ENCODE measurements around the gene CIC.

The CIC gene

DNA sequence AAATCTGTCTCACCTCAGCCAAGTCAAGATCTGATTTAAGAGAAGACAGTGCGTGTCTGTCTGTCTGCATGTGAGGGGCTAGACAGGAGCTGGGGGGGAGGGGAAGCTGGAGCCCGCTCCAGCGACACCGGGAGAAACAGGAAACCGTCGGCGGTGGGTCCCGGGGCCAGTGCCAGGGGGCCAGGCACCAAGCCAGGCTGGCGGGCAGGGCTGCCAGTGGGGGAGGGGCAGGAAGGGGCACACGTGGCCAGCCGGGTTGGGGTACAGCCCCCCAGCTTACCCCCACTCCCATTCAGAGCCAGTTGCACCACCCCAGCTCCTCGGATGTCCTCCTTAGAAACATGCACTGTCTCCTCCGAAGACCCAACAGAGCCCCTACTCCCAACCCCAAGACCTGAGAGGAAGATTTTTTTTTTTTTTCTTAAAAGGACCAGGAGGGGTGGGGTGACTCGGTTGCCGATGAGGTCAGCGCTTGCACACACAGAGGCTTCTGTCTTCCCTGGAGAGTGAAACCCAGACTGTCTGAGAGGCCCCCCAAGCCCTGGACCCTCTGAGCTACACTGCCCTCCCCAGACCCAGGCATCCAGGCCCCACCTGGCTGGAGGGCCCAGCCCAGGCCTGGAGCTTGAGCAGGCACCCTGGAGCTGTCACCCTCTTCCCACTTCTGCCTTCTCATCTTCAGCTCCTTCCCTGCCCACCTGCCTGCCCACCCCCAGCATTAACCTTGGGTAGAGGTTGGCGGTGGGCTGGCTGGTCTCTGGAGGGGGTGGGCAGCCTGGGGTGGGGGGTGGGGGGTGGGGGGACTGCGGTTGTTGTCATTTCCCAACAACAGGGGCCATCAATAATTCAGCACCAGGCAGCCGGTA lies 18.2 kb upstream of the CIC start:
- DNase-seq (ENCODE audit: low read depth, low spot score): peak; percentile 61

DNA sequence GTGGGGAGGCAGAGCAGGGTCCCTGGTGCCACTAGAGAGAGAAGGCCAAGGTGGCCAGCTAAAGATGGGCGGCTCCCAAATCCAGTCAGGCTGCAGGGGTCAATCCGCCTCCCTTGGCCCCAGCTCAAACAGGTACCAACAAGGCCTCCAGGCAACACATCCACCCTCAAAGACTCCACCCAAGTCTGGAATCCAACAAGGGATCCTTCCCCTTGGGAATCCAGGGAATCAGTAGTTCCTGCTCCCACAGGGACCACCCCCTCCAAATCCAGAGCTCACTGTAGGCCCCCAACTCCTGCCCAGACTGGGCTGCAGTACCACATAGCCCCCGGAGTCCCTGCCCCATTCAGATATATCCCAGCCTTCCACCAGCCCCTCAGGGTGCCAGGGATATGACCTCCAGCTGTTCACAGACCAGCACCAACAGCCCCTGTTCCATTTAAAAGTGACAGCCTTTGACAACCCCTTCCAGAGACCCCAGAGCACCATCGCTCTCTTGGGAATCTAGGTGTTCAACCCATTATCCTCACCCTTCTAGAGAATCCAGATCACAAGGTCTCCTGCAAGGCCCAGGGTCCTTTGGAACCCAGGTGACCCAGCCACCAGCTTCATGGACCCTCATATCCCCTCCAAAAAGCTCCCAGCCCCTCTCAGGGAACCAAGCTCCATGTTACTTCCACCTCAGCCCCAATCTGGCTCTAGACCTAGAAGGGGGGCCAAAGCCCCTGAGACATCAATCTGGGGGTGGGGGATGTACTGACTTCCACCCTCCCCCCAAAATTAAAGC lies 17.3 kb upstream of the CIC start:
- TF ChIP-seq, protein P1, sequence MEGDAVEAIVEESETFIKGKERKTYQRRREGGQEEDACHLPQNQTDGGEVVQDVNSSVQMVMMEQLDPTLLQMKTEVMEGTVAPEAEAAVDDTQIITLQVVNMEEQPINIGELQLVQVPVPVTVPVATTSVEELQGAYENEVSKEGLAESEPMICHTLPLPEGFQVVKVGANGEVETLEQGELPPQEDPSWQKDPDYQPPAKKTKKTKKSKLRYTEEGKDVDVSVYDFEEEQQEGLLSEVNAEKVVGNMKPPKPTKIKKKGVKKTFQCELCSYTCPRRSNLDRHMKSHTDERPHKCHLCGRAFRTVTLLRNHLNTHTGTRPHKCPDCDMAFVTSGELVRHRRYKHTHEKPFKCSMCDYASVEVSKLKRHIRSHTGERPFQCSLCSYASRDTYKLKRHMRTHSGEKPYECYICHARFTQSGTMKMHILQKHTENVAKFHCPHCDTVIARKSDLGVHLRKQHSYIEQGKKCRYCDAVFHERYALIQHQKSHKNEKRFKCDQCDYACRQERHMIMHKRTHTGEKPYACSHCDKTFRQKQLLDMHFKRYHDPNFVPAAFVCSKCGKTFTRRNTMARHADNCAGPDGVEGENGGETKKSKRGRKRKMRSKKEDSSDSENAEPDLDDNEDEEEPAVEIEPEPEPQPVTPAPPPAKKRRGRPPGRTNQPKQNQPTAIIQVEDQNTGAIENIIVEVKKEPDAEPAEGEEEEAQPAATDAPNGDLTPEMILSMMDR (IDR thresholded peaks at IDR 0.05; ENCODE audit: low read depth, low read length): no peak
- H3K4me3 ChIP-seq (ENCODE audit: low read depth, low read length): peak overlapping the region; percentile 98
- in situ Hi-C loops (cut with HindIII; ENCODE audit: low sequenced_read_pairs): no loop called here
- no peak for DNase-seq (ENCODE audit: low read depth, low spot score)

More for the DNA sequence above, 18.2 kb upstream of the CIC start:
- H3K4me3 ChIP-seq (ENCODE audit: low read depth, low read length): peak overlapping the region; percentile 10
- TF ChIP-seq, protein P1 (IDR thresholded peaks at IDR 0.05; ENCODE audit: low read depth, low read length): no peak
- in situ Hi-C loops (cut with HindIII; ENCODE audit: low sequenced_read_pairs): no loop called here

DNA sequence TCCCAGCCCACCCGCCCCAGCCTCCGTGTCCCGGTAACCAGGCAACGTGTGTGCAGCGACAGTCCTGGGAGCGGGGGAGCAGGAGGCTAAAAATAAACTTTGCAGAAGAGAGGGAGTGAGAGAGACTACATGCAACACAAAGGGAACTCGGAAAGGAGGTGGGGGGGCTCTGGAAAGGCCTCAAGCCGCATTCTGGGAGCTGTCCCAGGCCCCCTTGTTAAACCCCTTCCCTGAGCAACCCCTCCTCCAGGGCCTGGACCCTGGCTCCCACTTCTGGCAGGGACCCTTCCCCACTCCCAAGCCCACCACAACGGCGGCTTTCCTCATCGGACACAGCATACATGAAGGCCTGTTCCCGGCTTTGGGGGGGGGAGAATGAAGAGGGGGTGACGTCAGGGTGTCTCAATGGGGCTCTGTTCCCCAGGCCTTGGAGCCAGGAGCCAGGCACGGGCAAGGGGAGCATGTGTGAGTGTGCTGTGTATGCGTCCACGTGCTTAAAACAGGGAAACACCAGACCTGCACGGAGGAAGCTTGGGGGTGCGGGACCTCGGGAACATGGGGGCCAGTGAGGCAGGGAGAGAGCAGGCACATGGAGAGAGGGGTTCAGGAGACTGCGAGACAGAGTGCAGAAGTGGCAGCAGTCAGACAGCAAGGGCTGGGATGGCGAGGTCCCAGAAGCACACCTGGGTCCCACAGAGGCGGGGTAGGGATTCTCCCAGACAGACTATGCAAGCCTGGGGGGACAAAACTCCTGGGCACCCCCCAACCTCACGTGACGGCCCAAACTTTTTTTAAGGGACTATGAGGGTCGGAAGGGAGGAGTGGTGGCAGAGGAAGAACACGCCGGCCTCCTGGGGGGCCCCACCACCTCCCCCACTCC lies 16.4 kb upstream of the CIC start:
- DNase-seq (ENCODE audit: low read depth, low spot score): peak; percentile 49
- TF ChIP-seq, protein P1 (IDR thresholded peaks at IDR 0.05; ENCODE audit: low read depth, low read length): no peak
- in situ Hi-C loops (cut with HindIII; ENCODE audit: low sequenced_read_pairs): no loop called here
- peak overlapping the region; percentile 98 for H3K4me3 ChIP-seq (ENCODE audit: low read depth, low read length)

DNA sequence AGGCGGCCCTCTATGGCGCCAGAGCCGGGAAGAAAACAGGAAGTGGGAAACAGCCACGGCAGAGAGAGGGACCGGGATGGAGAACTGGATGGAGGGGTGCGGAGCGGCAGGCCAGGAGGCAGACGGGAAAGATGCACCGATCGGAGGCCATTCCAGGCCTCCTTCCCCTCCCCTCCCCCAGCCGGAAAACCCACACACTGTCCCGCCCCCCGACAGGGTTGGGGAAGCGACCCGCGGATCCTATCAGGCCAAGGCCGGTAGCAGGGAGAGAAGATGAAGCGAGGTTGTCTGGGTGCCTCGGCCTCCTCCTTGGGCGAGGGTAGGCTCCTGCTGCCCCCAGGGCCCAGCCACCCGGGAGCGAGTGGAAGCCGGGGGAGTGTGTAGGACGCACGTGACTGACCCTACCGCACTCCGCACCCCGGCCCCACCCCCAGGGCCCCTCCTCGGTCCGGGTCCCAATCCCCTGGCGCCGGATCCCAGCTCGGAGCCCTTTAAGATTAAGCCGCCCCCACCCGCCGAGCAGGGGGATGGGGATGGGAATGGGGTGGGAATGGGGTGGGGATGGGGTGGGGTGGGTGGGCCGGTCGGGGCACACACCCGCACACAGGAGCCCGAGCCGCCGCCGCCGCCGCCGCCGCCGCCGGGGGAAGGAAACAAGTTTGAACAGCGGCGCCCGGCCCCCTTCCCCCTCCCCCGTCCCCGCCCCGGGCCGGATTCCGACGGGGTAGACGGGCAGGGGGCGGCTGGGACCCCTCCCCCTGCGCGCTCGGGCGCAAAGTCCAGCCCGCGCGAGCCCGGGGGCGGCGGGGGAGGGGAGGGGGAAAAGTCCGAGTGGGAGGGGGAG lies 15.6 kb upstream of the CIC start:
- in situ Hi-C loops (cut with HindIII; ENCODE audit: low sequenced_read_pairs): no loop called here
- H3K4me3 ChIP-seq (ENCODE audit: low read depth, low read length): peak overlapping the region; percentile 98
- DNase-seq (ENCODE audit: low read depth, low spot score): peak; percentile 28
- TF ChIP-seq, protein P1 (IDR thresholded peaks at IDR 0.05; ENCODE audit: low read depth, low read length): no peak

DNA sequence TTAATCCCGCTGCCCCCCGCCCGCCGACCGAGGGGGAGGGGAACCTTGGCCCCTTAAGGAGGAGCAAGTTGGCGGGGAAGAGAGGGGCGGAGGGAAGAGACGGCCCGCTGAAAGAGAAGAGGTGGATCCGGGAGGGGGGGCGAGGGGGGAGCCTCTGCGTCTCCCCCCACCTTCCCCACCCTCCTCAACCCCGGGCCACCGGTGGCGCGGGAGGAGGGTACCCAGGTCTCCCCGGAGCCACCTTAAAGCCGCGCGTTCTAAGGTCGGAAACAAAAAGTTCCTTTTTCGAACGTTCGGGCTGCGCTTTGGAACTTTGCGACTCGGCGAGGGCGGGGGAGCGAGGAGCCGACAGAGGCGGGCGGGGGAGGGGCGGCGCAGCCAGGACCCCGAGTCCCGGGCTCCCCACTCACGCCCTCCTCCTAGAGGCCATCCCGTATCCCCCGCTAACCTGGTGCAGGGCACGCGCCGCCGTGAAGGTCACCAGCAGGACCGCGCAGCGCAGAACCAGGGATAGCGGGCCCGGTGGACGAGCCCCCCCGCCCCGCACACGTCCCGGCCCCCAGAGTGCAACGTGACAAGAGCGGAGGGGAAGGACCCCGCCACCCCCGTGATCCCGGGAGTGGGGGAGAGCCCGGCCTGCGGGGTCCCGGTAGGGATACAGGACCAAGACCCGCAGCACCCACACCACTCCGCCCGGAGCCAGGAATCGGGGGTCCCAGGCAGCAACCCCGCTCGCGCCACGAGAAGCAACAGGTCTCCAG lies 14.8 kb upstream of the CIC start:
- peak overlapping the region; percentile 98 for H3K4me3 ChIP-seq (ENCODE audit: low read depth, low read length)
- in situ Hi-C loops (cut with HindIII; ENCODE audit: low sequenced_read_pairs): no loop called here
- TF ChIP-seq, protein P1 (IDR thresholded peaks at IDR 0.05; ENCODE audit: low read depth, low read length): no peak
- DNase-seq (ENCODE audit: low read depth, low spot score): peak; percentile 68
